H9 (cell line): ENCODE measurements around the gene CTPS1. TPM values are rescaled to one million over a fixed set of nuclear protein-coding genes. Genes with fewer than 3 reads are reported as not detected.

Experiments
- DNase-seq: peaks from one replicate; pipeline ENCODE4 v3.0.0-alpha.2; 2017
- H2AFZ ChIP-seq: one replicate; pipeline ENCODE4 v1.6.1; 2013; ENCODE audit warnings: mild to moderate bottlenecking, low read length, control low read depth, moderate library complexity
- H2AK5ac ChIP-seq: 2 replicates; pipeline ENCODE4 v1.6.1; 2013; ENCODE audit warnings: low read length, control low read depth, mixed read lengths; ENCODE audit not compliant: insufficient read length
- H2BK120ac ChIP-seq: one replicate; pipeline ENCODE4 v1.6.1; 2013; ENCODE audit warnings: low read depth, mild to moderate bottlenecking, low read length, control low read depth, inconsistent platforms; ENCODE audit not compliant: poor library complexity, severe bottlenecking
- H2BK12ac ChIP-seq: 2 replicates; pipeline ENCODE4 v1.6.1; 2013; ENCODE audit warnings: low read length, control low read depth, mixed read lengths, low read depth; ENCODE audit not compliant: insufficient read length
- H2BK15ac ChIP-seq: 2 replicates; pipeline ENCODE4 v1.6.1; 2013; ENCODE audit warnings: low read depth, low read length, control low read depth
- H2BK20ac ChIP-seq: one replicate; pipeline ENCODE4 v1.6.1; 2013; ENCODE audit warnings: low read depth, mild to moderate bottlenecking, low read length, control low read depth, inconsistent platforms; ENCODE audit not compliant: poor library complexity, severe bottlenecking
- H2BK5ac ChIP-seq: 2 replicates; pipeline ENCODE4 v1.6.1; 2013; ENCODE audit warnings: low read length, control low read depth, mixed read lengths; ENCODE audit not compliant: insufficient read length
- H3K14ac ChIP-seq: 2 replicates; pipeline ENCODE4 v1.6.1; 2013; ENCODE audit warnings: low read length, control low read depth; ENCODE audit not compliant: insufficient read depth
- H3K18ac ChIP-seq: 2 replicates; pipeline ENCODE4 v1.6.1; 2013; ENCODE audit warnings: low read depth, mild to moderate bottlenecking, mixed read lengths, low read length, control low read depth; ENCODE audit not compliant: insufficient read length
- H3K23ac ChIP-seq: 2 replicates; pipeline ENCODE4 v1.6.1; 2013; ENCODE audit warnings: low read length, control low read depth, mixed read lengths, low read depth; ENCODE audit not compliant: insufficient read length
- H3K23me2 ChIP-seq: 2 replicates; pipeline ENCODE4 v1.6.1; 2013; ENCODE audit warnings: low read depth, mild to moderate bottlenecking, mixed read lengths, low read length, control low read depth; ENCODE audit not compliant: insufficient read length, poor library complexity, severe bottlenecking
- H3K27ac ChIP-seq: 2 replicates; pipeline ENCODE4 v1.5.1; 2013; ENCODE audit warnings: low read length, control low read depth, mixed read lengths, low read depth; ENCODE audit not compliant: insufficient read length
- H3K27me3 ChIP-seq: 2 replicates; pipeline ENCODE4 v1.6.1; 2013; ENCODE audit warnings: low read length, control low read depth, inconsistent platforms; ENCODE audit not compliant: insufficient read depth
- H3K4ac ChIP-seq: 2 replicates; pipeline ENCODE4 v1.6.1; 2013; ENCODE audit warnings: low read depth, mild to moderate bottlenecking, control low read depth, inconsistent platforms, low read length, moderate library complexity
- H3K4me1 ChIP-seq: 2 replicates; pipeline ENCODE4 v1.6.1; 2013; ENCODE audit warnings: low read length, control low read depth, inconsistent platforms; ENCODE audit not compliant: insufficient read depth
- H3K4me2 ChIP-seq: 2 replicates; pipeline ENCODE4 v1.6.1; 2013; ENCODE audit warnings: low read length, control low read depth, mixed read lengths; ENCODE audit not compliant: insufficient read length, insufficient read depth
- H3K56ac ChIP-seq: 2 replicates; pipeline ENCODE4 v1.6.1; 2013; ENCODE audit warnings: low read depth, mild to moderate bottlenecking, mixed read lengths, low read length, control low read depth; ENCODE audit not compliant: insufficient read length
- H3K79me1 ChIP-seq: 2 replicates; pipeline ENCODE4 v1.6.1; 2013; ENCODE audit warnings: low read depth, mild to moderate bottlenecking, moderate library complexity, low read length, control low read depth, inconsistent platforms; ENCODE audit not compliant: insufficient read depth, poor library complexity, severe bottlenecking
- H3K79me2 ChIP-seq: 2 replicates; pipeline ENCODE4 v1.6.1; 2013; ENCODE audit warnings: low read length, control low read depth, inconsistent platforms; ENCODE audit not compliant: insufficient read depth
- H3K9ac ChIP-seq: 2 replicates; pipeline ENCODE4 v1.6.1; 2013; ENCODE audit warnings: low read length, control low read depth, mixed read lengths; ENCODE audit not compliant: insufficient read length; ENCODE audit errors: extremely low read depth
- H3K9me3 ChIP-seq: one replicate; pipeline ENCODE4 v1.6.1; 2013; ENCODE audit warnings: low read depth, low read length, inconsistent platforms; ENCODE audit not compliant: control insufficient read depth
- H3T11ph ChIP-seq: one replicate; pipeline ENCODE4 v1.6.1; 2013; ENCODE audit warnings: mild to moderate bottlenecking, low read length, control low read depth, inconsistent platforms
- H4K20me1 ChIP-seq: one replicate; pipeline ENCODE4 v1.6.1; 2013; ENCODE audit not compliant: control insufficient read depth, insufficient read length, insufficient read depth
- H4K5ac ChIP-seq: 2 replicates; pipeline ENCODE4 v1.6.1; 2013; ENCODE audit warnings: low read depth, mild to moderate bottlenecking, mixed read lengths, low read length, control low read depth; ENCODE audit not compliant: insufficient read length
- H4K8ac ChIP-seq: replicated peaks from 2 replicates; pipeline ENCODE4 v1.6.1; 2013; ENCODE audit warnings: low read length, control low read depth, mixed read lengths, low read depth; ENCODE audit not compliant: insufficient read length
- H4K91ac ChIP-seq: 2 replicates; pipeline ENCODE4 v1.6.1; 2013; ENCODE audit warnings: low read depth, mild to moderate bottlenecking, moderate library complexity, mixed read lengths, low read length, control low read depth; ENCODE audit not compliant: insufficient read length
- H3K27ac Mint-ChIP-seq, 3 experiments: 2 replicates in 2 of 3; 3 replicates in 1 of 3; pipeline ENCODE4 v1.8.0; 2020 to 2021; ENCODE audit warnings: mixed read lengths in 3 of 3, mild to moderate bottlenecking in 1 of 3, moderate library complexity in 1 of 3
- H3K27me3 Mint-ChIP-seq: 2 replicates; pipeline ENCODE4 v1.8.0; 2021; ENCODE audit warnings: low read depth, mild to moderate bottlenecking, moderate library complexity, mixed read lengths
- H3K36me3 Mint-ChIP-seq, 3 experiments: 2 replicates in 2 of 3; 3 replicates in 1 of 3; pipeline ENCODE4 v1.8.0; 2020 to 2021; ENCODE audit warnings: low read depth in 3 of 3, mixed read lengths in 3 of 3; ENCODE audit not compliant: insufficient read depth in 1 of 3
- H3K4me1 Mint-ChIP-seq, 2 experiments: 2 replicates each; pipeline ENCODE4 v1.8.0; 2020; ENCODE audit warnings: mixed read lengths in 2 of 2
- H3K4me3 Mint-ChIP-seq, 2 experiments: 2 replicates in 1 of 2; 3 replicates in 1 of 2; pipeline ENCODE4 v1.8.0; 2020 to 2021; ENCODE audit warnings: mild to moderate bottlenecking in 2 of 2, mixed read lengths in 2 of 2, moderate library complexity in 1 of 2
- H3K9me3 Mint-ChIP-seq, 2 experiments: 2 replicates in 1 of 2; 3 replicates in 1 of 2; pipeline ENCODE4 v1.8.0; 2020; ENCODE audit warnings: mild to moderate bottlenecking in 2 of 2, mixed read lengths in 2 of 2, moderate library complexity in 1 of 2
- WGBS: extraction: QIAGEN DNeasy Blood & Tissue Kit; methylation state at CpG from one replicate; pipeline ENCODE4 v1.1.7; 2013; ENCODE audit warnings: missing lambda C conversion rate, low lambda C conversion rate, mixed read lengths; ENCODE audit not compliant: insufficient read length; ENCODE audit errors: extremely low coverage; 5-methylcytosine and 5-hydroxymethylcytosine counted together
- total RNA-seq: library from RNA; stranded (reverse); gene quantifications from 2 replicates; pipeline ENCODE4 v1.2.1, GENCODE V29; 2021
- TF ChIP-seq, protein P1 (sequence below): fragments of 200-600 bp; sonication (generic); conservative IDR thresholded peaks from 3 replicates; pipeline ENCODE4 v1.8.0; 2021; ENCODE audit warnings: antibody characterized with exemption, mild to moderate bottlenecking

CTPS1 gene
- total RNA-seq, 1 experiment from 2014 or later: 105 TPM

DNA sequence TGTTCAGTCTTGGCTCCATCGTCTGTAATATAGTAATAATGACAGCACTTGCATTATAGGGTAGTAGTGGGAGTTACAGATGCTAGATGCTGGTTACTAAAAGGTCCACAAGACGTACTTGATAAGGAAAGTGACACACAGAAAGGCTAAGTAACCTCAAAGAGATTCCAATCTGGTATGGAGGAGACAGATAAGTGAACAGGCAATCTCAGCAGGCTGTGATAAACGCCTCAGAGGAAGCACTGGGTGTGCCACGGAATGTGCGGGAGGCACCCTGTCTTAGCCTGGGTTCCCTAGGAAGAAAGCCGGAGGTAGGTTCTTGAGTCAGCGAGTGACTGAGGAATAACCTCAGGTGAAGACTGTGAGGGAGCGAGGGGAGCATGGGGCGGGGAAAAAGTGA lies 4.6 kb upstream of the CTPS1 start:
- Histone ChIP-seq H4K91ac (no peak overlapping the region), H3K79me1 (no peaks in the 10 kb centered on the region), H2BK120ac (no peak overlapping the region), H3K9me3 (no peaks in the 10 kb centered on the region), H3K18ac (no peak overlapping the region), H2BK5ac (no peak overlapping the region), H4K20me1 (no peaks in the 10 kb centered on the region), H4K5ac (no peak overlapping the region), H2BK12ac (no peak overlapping the region), H4K8ac (no peak overlapping the region), H3K4ac (no peak overlapping the region), H3K56ac (no peak overlapping the region), H3K4me1 (no peaks in the 10 kb centered on the region), H3K9ac (no peak overlapping the region), H2AK5ac (no peak overlapping the region), H3K79me2 (peaks cover 2% of the 10 kb centered on the region; the same call in 1 of the 2 replicates), H3K23me2 (no peaks in the 10 kb centered on the region), H3K14ac (no peak overlapping the region), H2BK15ac (no peak overlapping the region), H2AFZ (no peak overlapping the region), H2BK20ac (no peak overlapping the region), H3T11ph (no peak overlapping the region), H3K27ac (no peak overlapping the region), H3K4me2 (no peak overlapping the region), H3K27me3 (no peaks in the 10 kb centered on the region), H3K23ac (no peak overlapping the region)
- TF ChIP-seq, protein P1, sequence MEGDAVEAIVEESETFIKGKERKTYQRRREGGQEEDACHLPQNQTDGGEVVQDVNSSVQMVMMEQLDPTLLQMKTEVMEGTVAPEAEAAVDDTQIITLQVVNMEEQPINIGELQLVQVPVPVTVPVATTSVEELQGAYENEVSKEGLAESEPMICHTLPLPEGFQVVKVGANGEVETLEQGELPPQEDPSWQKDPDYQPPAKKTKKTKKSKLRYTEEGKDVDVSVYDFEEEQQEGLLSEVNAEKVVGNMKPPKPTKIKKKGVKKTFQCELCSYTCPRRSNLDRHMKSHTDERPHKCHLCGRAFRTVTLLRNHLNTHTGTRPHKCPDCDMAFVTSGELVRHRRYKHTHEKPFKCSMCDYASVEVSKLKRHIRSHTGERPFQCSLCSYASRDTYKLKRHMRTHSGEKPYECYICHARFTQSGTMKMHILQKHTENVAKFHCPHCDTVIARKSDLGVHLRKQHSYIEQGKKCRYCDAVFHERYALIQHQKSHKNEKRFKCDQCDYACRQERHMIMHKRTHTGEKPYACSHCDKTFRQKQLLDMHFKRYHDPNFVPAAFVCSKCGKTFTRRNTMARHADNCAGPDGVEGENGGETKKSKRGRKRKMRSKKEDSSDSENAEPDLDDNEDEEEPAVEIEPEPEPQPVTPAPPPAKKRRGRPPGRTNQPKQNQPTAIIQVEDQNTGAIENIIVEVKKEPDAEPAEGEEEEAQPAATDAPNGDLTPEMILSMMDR: no peak
- Mint-ChIP-seq H3K4me1 (peaks cover 3 to 5% of the 10 kb centered on the region in 2 experiments; a peak in 3 of 4 replicates), H3K4me3 (no peak overlapping the region), H3K27me3 (no peaks in the 10 kb centered on the region), H3K9me3 (no peaks in the 10 kb centered on the region), H3K36me3 (no peaks in the 10 kb centered on the region; a peak in 1 of 7 replicates), H3K27ac (no peak overlapping the region)
- WGBS: no CpG with 5 or more reads among the region's 9 CpGs
- no peak for DNase-seq
